PC-9 (cell line): ENCODE data around the gene MBD5.

Experiments used
- EZH2 ChIP-seq: fragments of 200-600 bp; sonication (generic); IDR thresholded peaks from 2 replicates; pipeline ENCODE4 v1.8.0; 2017; ENCODE audit warnings: antibody characterized with exemption, low read depth
- TF ChIP-seq, protein P1 (sequence below): fragments of 200-600 bp; sonication (generic); conservative IDR thresholded peaks from 2 replicates; pipeline ENCODE4 v1.6.1; 2017; ENCODE audit warnings: mixed run types, antibody characterized with exemption, mild to moderate bottlenecking, moderate library complexity

DNA sequence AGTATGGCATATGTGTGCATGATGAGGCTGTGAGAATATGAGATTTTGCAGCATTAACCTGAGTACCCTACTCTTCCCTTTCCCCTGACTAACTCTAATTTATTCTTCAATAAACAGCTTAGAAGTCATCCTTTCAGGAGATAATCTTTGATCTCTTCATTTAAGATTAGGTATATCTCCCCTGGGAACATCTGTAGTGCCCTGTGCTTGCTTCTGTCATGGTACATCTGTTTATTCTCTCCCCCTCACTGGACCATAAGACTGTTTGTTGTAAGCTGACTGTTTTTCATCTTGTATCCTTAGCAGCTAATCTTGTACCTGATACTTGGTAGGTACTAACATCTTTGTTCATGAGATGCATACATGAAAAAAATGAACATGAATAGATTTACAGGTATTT lies 83.1 kb downstream of the MBD5 start:
- TF ChIP-seq, protein P1, sequence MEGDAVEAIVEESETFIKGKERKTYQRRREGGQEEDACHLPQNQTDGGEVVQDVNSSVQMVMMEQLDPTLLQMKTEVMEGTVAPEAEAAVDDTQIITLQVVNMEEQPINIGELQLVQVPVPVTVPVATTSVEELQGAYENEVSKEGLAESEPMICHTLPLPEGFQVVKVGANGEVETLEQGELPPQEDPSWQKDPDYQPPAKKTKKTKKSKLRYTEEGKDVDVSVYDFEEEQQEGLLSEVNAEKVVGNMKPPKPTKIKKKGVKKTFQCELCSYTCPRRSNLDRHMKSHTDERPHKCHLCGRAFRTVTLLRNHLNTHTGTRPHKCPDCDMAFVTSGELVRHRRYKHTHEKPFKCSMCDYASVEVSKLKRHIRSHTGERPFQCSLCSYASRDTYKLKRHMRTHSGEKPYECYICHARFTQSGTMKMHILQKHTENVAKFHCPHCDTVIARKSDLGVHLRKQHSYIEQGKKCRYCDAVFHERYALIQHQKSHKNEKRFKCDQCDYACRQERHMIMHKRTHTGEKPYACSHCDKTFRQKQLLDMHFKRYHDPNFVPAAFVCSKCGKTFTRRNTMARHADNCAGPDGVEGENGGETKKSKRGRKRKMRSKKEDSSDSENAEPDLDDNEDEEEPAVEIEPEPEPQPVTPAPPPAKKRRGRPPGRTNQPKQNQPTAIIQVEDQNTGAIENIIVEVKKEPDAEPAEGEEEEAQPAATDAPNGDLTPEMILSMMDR: no peak
- TF ChIP-seq EZH2: no peak
